GM19455 (cell line): ENCODE data around the gene DNMT3A.
A peak's percentile ranks its signal among the peaks of the same experiment; 100 is the strongest.

Experiments used
- ATAC-seq: cut with Tn5 transposase; IDR thresholded peaks from one replicate; pipeline ENCODE4 v1.9.1; 2021; ENCODE audit not compliant: unreplicated experiment

DNMT3A gene

GRCh38 chr2:25373269-25373981, 31.7 kb upstream of the DNMT3A start:
- no peak for ATAC-seq

GRCh38 chr2:25372405-25373268, 30.9 kb upstream of the DNMT3A start:
- no peak for ATAC-seq

- ATAC-seq: no peak
Observed at GRCh38 chr2:25371253-25372241, 29.8 kb upstream of the DNMT3A start.

GRCh38 chr2:25369876-25370275, 28.2 kb upstream of the DNMT3A start:
- no peak for ATAC-seq

- no peak for ATAC-seq
Observed at GRCh38 chr2:25369439-25369838, 27.7 kb upstream of the DNMT3A start.

GRCh38 chr2:25368660-25369059, 26.9 kb upstream of the DNMT3A start:
- ATAC-seq: no peak

- ATAC-seq: no peak
Observed at GRCh38 chr2:25367296-25367695, 25.6 kb upstream of the DNMT3A start.

GRCh38 chr2:25366629-25367028, 24.9 kb upstream of the DNMT3A start:
- no peak for ATAC-seq

GRCh38 chr2:25365241-25365640, 23.5 kb upstream of the DNMT3A start:
- no peak for ATAC-seq

GRCh38 chr2:25363733-25364132, 22.0 kb upstream of the DNMT3A start:
- no peak for ATAC-seq

- ATAC-seq: peak; percentile 69
Observed at GRCh38 chr2:25362434-25363145, 20.9 kb upstream of the DNMT3A start.

GRCh38 chr2:25362049-25362433, 20.3 kb upstream of the DNMT3A start:
- peak; percentile 71 for ATAC-seq

- ATAC-seq: no peak
Observed at GRCh38 chr2:25361261-25362048, 19.7 kb upstream of the DNMT3A start.

GRCh38 chr2:25358836-25359235, 17.1 kb upstream of the DNMT3A start:
- ATAC-seq: no peak

GRCh38 chr2:25358249-25358815, 16.6 kb upstream of the DNMT3A start:
- ATAC-seq: no peak

- no peak for ATAC-seq
Observed at GRCh38 chr2:25356088-25356487, 14.4 kb upstream of the DNMT3A start.

- no peak for ATAC-seq
Observed at GRCh38 chr2:25355270-25355669, 13.5 kb upstream of the DNMT3A start.

- no peak for ATAC-seq
Observed at GRCh38 chr2:25354116-25354515, 12.4 kb upstream of the DNMT3A start.

GRCh38 chr2:25349397-25349796, 7.7 kb upstream of the DNMT3A start:
- ATAC-seq: no peak
